NAMALWA (cell line): ENCODE measurements around the gene ZSCAN2.
"Not testable (repeated sequence)": the region's sequence is repeated elsewhere in the genome, so short reads cannot be mapped to it uniquely, and the experiment has no call there.

Experiments
- DNase-seq: peaks from one replicate; pipeline ENCODE4 v3.0.0-alpha.2; 2015; ENCODE audit warnings: low spot score

The ZSCAN2 gene

GRCh38 chr15:84641871-84642270 lies 41.1 kb downstream of the ZSCAN2 start:
- DNase-seq, result not testable (repeated sequence)

GRCh38 chr15:84642640-84643039 lies 41.8 kb downstream of the ZSCAN2 start:
- DNase-seq, result not testable (repeated sequence)

DNA sequence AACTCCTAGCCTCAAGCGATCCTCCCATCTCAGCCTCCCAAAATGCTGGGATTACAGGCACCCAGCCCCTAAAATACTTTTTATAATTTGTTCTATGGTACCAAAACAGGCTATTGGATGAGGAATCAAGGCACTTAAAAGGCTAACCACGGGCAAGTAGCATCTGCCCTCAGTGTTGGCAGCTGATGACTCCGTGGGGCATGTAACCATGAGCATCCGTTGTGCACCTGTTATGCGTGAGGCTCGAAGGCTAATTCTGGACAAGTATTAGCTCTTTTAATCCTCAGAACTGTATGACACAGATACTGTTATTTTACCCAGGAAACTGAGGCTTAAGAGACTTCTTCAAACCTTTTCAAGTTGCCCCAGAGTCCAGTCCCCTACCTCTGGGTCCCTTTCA lies 43.0 kb downstream of the ZSCAN2 start:
- no peak for DNase-seq

- no peak for DNase-seq
Measured at GRCh38 chr15:84645496-84645895, 44.7 kb downstream of the ZSCAN2 start.

- no peak for DNase-seq
Measured at GRCh38 chr15:84645997-84646396, 45.2 kb downstream of the ZSCAN2 start.

- no peak for DNase-seq
Measured at GRCh38 chr15:84647726-84648125, 46.9 kb downstream of the ZSCAN2 start.

GRCh38 chr15:84648539-84648938 lies 47.7 kb downstream of the ZSCAN2 start:
- DNase-seq, result no peak

- no peak for DNase-seq
Measured at GRCh38 chr15:84649706-84650105, 48.9 kb downstream of the ZSCAN2 start.

DNA sequence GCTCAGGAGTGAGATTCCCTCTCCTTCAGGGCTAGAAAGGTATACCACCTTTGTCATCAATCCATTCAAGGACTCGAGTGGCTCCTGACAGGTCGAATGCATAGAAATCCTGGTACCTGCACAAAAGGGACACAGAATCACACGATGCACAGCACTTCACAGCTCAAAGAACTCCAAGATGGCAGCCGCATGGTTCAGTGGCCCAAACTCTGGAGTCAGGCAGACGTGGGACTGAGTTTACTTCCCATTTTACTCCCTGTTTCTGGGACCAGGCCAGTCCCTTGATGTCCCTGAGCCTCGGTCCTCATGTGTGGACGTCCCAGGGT lies 52.7 kb downstream of the ZSCAN2 start:
- DNase-seq, result no peak

- peak; percentile 97 for DNase-seq
Measured at GRCh38 chr15:84653910-84654688, 53.3 kb downstream of the ZSCAN2 start, which contains the start of gene WDR73. TSS of gene WDR73 (minus strand) at chr15:84654283. CDS start at chr15:84654274, 9 bp downstream.

GRCh38 chr15:84654689-84655453 lies 54.1 kb downstream of the ZSCAN2 start:
- peak; percentile 93 for DNase-seq

- no peak for DNase-seq
Measured at GRCh38 chr15:84656972-84657371, 56.2 kb downstream of the ZSCAN2 start.

- DNase-seq, result no peak
Measured at GRCh38 chr15:84657748-84658079, 56.9 kb downstream of the ZSCAN2 start.

GRCh38 chr15:84658080-84658787 lies 57.4 kb downstream of the ZSCAN2 start, which contains the start of gene NMB:
TSS of gene NMB (minus strand) at chr15:84658199. CDS start at chr15:84658152, 47 bp downstream.
- peak; percentile 95 for DNase-seq

DNA sequence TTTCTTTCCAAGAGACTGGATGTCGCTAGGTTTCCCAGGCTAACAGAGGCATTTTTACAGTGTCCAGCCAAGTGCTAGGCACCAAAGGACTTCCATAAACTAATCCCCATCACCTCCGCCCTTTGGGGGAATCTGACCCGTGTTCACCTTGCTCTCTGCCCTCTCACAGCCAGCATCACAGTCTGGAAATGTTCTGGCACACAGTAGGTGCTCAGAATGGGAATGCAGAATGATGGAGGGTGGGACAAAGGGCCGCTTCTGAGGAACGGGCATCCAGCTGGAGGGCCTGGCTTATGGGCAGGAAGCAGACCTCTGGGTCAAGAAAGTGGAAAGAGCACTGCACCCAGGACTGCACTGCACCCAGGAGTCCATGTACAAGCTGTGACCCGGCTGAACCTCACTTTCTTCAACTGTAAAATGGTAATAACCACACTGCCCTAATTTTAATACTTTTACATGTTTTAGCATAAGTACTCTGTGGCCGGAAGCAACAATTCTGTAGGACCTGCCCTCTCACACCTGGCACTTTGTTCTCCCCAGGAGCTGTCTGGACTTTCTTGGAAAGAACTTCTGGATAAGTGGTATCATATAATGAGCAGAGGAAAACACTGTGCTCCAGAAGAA lies 58.1 kb downstream of the ZSCAN2 start:
- DNase-seq, result peak; percentile 51

DNA sequence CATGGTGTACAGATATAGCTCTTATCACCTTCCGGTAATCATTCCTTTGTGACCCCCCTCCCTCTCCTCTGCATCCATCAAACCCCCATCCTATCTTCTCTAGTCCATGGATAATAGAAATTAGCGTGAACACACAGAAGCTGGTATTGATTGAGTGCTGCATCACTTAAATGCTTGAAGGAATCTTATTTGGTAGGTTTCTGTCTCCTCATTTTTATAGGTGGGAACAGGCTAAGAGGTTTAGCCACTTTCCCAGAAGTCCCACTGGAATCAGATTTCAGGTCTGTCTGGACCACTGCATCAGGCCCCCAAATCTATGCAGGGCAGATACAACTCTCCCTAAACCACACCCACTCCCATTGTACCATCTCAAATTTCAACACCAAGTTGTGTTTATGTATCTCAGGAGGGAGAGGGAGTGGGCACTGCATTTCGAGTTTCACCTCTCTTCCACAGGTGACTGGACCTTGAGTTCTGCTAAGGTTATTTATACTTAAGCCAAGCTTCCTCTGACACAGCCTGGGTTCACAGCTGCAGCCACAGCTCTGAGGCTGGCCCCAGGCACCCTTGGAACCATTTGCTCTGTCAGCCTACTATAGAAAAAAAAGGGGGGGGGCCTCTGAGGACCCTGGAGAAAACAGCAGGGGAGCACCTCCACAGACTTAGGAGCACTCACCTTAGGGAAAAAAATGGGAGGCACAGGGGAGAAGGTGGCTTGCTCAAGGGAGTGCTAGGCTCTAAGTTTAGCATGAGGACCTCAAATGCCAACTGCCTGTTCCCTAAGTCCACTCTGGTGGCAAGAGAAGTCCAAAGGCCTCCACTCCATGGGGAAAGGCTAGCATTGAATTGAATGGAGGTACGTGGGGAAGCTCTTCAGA lies 59.3 kb downstream of the ZSCAN2 start:
- DNase-seq, result no peak

GRCh38 chr15:84661001-84661400 lies 60.2 kb downstream of the ZSCAN2 start:
- DNase-seq, result no peak

- no peak for DNase-seq
Measured at GRCh38 chr15:84666373-84666772, 65.6 kb downstream of the ZSCAN2 start.

DNA sequence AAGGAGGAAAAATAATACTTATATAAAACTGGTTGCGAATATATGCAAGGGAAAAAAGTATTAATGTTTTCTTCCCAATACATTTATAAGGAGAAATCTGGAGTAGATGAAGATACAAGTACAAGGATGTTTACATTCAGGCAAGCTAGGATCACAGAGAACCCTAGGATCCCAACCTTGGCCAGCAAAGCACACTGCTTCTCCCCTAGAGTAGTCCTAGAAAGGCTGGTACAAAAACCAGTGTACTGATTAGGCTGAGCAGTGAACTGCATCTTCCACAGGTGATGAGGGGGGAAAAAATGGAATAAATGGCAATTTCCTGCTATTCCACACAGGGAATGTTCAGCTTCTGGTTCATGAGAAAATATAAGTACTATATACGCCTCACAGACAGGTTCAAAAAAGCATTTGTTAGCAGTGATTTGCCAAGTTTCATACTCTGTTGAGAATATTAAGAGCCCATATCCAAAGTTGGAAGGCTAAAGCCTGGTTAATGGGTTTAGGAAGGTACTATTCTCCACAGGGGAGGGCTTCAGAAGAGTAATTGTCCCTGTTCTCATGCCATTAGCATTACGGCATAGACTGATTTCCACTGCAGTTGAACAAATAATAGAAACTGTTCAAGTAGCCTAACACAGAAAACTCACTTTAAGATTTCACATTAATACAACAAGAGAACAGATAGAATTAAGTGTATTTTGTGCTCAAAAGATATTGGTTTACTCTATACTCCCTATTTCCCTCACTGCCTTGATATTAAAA lies 67.6 kb downstream of the ZSCAN2 start:
- no peak for DNase-seq

GRCh38 chr15:84669726-84670125 lies 68.9 kb downstream of the ZSCAN2 start:
- DNase-seq, result no peak

DNA sequence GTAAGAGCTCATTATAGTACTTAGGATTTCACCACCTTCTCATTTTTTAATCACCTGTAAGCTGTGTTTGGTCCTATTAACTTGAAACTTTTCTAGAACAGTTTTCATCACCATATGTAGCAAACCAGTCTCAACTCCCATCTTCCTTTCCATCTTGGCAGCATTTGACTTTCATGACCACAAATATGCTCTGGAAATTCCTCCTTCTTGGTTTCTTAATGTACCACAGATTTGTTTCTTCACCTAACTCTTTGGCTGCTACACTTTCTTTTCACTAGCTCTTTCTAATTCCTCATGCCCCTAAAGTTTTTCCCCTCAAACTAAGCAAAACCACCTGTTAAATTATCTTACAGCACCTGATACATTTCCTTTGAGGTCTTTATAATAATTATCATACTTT lies 70.4 kb downstream of the ZSCAN2 start:
- DNase-seq, result no peak
